Hematopoietic multipotent progenitor cell treated with erythropoietin and hydrocortisone succinate and interleukin-3 and kit ligand, for 8 days (in vitro differentiated cells): ENCODE results near the gene AGA.
A peak's percentile ranks its signal among the peaks of the same experiment; 100 is the strongest.

Experiments
- DNase-seq: peaks from one replicate; pipeline ENCODE4 v3.0.0-alpha.2; 2015

Gene AGA

DNA sequence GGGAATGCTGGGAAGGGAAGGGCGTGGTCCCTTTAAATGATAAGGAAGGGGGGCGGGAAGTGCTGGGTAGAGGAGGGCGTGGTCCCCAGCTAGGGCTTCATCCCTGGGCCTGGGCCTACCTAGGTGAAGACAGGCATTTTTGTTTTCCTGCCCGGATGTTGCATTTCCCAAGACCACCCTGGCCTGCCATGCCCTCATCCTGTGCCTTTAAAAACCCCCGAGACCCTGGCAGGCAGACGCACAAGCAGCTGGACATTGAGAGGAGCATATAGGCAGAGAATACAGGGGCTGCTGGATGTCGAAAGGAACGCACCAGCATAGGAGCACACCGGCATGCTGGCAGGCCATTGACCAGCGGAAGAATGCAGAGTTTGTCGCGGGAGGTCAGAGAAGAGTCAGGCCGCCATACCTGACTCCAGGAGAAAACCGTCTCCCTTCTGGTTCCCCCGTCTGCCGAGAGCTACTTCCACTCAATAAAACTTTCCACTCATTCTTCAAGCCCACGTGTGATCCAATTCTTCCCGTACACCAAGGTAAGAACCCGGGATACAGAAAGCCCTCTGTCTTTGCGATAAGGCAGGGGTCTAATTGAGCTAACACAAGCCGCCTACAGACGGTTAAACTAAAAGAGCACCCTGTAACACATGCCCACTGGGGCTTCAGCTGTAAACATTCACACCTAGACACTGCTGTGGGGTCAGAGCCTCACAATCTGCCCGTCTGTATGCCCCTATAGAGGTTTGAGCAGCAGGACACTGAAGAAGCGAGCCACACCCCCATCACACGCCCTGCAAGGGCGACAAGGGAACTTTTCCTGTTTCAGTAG lies 2.9 kb upstream of the AGA start:
- no peak for DNase-seq

DNA sequence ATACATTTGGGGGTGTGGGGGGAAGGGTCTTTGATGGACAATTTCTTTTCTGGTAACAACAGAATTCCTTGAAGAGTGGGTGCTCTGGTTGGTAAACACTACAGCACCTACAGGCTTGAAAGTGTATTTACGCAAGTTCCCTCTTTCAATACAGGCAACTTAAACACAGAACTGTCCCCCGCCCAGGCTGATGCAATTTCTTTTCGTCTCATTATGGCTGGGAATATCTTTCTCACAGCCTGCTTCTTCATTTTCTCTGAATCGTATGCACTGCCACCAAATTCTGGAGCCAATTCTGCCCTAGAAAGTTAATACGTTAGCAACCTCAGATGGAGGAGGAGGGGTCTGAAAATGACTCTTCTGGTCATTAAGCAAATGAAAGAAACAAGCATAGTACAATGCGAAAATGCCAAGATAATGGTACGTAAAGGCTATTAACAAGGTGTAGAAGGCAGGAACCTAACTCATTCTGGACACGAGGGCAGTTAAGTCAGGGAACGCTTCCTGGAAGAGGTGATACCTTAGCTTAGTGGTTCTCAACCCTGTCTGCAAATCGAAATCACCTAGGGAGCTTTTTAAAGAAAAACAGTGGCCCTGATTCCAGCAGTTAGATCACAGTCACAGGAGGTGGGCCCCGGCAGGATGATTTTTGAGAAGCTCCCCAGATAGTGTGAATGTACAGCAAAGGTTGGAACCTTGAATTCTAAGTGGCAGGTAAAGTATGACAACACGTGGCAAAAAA lies 1.0 kb downstream of the AGA start:
- peak; percentile 79 for DNase-seq

DNA sequence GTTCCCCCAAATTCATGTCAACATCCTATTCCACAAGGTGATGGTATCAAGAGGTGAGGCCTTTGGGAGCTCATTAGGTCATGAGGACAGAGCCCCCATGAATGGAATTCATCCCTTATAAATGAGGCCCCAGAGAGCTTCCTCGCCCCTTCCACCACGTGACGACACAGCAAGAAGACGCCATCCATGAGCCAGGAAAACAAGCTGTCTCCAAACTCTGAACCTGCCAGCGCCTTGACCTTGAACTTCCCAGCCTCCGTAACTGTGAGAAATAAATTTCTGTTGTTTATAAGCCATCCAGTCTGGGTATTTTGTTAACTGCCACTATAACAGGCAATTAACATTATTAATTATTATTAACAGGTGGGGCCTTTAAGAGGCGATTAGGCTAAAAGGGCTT lies 5.8 kb downstream of the AGA start:
- no peak for DNase-seq

DNA sequence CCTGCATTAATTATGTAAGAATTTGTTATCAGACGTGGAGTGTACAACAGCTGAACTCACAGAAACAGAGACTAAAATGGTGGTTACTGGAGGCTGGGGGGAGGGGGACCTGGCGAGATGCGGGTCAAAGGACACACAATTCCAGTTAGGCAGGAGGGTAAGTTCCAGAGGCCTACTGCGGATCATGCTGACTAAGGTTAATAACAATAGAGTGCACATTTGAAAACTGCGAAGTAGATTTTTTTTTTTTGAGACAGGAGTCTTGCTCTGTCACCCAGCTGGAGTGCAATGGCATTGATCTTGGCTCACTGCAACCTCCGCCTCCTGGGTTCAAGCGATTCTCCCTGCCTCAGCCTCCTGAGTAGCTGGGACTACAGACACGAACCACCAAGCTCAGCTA lies 7.6 kb downstream of the AGA start:
- DNase-seq = no peak

- no peak for DNase-seq
Observed at GRCh38 chr4:177427192-177427591, 15.0 kb downstream of the AGA start.

DNA sequence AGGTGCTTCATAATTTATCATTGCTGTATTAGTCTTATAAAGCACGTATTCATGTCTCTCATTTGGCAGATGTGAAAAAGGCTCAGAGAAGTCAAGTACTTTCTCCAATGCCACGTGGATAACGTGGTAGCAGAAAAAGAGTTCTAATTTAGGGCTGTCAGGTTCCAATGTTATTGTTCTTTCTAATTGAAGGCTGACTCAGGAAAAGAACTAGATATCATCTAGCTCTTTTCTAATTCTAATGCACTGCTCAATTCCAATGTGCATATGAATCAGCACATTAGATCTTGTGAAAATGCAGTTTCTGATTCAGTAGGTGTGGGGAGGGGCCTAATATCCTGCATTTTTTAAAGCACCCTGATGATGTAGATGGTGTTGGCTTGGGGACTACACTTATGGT lies 22.8 kb downstream of the AGA start:
- no peak for DNase-seq

GRCh38 chr4:177413656-177414055 lies 28.6 kb downstream of the AGA start:
- no peak for DNase-seq

- no peak for DNase-seq
Observed at GRCh38 chr4:177413076-177413475, 29.2 kb downstream of the AGA start.

- no peak for DNase-seq
Observed at GRCh38 chr4:177411996-177412395, 30.2 kb downstream of the AGA start.

- DNase-seq = no peak
Observed at GRCh38 chr4:177410566-177410965, 31.7 kb downstream of the AGA start.

DNA sequence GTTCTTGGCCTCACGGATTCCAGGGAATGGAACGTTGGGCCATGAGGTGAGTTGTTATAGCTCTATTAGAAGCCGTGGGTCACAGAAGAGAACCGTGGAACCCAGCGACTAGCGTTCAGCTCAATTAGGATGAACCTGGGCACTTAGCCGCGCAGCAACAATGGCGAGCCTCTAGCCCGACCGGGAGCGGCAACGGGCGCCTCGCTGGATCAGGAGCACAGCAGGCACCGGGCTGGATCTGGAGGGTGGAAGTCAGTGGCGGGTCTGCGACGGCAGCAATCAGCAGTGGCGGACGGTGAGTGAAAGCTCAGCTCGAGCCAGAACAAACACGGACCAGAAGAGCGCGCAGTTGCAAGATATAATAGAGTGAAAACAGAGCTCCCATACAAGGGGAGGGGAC lies 34.2 kb downstream of the AGA start:
- no peak for DNase-seq

- no peak for DNase-seq
Observed at GRCh38 chr4:177405508-177405907, 36.7 kb downstream of the AGA start.

GRCh38 chr4:177404986-177405385 lies 37.3 kb downstream of the AGA start:
- DNase-seq = no peak

DNA sequence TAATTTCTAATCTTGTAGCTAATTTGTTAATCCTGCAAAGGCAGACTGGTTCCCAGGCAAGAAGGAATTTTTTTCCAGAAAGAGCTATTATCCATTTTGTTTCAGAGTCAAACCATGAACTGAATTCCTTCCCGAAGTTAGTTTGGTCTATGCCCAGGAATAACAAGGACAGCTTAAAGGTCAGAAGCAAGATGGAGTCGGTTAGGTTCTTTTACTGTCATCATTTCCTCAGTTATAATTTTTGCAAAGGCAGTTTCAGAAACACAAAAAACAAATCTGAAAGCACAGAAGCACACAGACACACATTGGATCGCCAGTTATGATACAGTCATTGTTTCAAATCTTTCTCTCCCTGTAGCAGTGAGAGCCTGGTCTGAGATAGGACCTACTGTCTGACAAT lies 37.9 kb downstream of the AGA start:
- DNase-seq = no peak

DNA sequence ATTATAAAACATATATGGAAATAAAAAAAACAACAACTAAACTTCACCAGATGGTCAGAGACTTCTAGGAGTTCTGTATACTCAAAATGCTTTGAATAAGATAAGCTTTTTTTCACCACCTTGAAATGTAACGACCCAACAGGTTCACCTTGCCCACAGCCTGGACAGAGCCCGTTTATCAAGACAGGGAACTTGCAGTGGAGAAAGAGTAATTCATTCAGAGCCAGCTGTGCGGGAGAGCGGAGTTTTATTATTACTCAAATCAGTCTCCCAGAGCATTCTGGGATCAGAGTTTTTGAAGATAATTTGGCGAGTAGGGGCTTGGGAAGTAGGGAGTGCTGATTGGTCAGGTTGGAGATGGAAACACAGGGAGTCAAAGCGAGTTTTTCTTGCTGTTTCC lies 38.5 kb downstream of the AGA start:
- DNase-seq = no peak

- no peak for DNase-seq
Observed at GRCh38 chr4:177401658-177402273, 40.5 kb downstream of the AGA start.

DNA sequence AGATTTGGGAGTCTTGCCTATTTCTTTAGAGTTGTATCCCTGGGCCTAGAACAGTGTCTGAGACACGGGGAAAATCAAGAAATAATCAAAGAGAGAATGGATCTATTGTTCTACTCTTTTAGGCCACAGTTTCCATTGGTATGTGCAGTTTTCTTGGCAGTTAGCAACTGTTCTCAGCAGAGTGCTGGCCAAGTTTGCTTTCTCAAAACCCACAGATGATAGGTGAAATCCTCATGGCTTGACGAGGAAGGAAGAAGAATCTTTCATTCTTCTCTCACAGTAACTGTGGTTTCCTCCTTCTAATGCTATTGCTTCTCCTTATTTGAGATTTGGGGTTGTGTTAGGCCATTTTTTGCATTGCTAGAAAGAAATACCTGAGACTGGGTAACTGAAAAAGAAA lies 42.2 kb downstream of the AGA start:
- DNase-seq = no peak

- no peak for DNase-seq
Observed at GRCh38 chr4:177396352-177396751, 45.9 kb downstream of the AGA start.

DNA sequence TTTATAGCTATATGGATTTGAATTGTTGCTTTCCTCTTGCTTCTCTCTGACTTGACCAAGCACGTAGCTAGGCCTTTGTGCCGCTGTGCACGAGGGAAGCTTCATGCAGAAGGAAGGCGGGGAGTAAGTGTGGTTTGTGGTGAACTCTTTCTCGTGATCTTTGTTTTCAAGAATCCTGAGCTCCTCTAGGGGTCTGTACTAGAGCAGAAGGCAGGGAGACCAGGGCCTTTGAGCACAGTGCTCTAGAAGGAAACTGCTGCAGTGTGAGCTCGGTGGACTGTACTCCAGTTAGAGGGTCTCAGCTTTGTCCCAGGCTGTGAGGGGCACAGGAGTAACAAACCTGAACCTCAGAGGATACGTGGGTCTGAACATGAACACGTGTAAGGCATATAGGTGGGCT lies 49.0 kb downstream of the AGA start:
- DNase-seq = no peak

GRCh38 chr4:177391953-177392352 lies 50.3 kb downstream of the AGA start:
- DNase-seq = no peak

DNA sequence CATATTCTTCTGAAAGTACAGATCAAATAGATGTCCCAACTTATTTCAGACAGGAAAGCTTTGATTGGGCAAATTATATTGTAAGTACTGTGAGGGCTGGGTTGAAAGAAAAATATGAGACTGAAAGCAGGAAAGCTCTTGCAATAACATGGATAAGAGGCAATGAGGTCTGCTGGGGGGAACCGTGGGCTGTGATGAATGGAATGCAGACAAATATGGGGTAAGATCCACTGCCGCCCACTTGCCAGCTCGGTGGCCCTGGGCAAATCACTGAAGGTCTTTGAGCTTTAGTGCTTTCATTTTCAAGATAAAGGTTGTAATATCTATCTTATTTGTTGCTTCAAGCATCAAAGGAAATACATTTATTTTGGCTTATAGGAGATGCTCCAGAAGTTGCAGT lies 51.0 kb downstream of the AGA start:
- no peak for DNase-seq

DNA sequence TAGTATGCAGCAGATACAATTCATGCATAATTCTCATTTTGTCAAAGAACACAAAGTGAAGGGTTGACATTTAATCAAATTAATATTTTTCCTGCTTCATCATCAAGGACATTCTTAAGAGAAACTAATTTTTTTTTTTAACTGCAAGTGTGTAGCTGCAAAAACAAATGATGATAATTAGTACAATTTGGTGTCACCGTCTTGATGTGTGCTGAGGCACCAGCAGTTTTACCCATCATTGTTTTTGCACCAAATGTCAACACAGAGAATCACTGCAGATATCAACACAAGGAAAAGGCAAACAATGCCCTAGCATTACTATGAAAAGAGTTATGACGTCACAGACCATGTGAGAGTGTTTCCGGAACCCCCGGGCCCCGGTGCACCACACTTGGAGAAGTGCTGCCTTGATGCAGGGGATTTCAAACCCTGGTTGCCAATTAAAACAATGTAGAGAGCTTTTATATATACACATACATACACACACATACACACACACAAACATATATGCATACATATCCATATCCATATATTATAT lies 55.9 kb downstream of the AGA start:
- DNase-seq = no peak

GRCh38 chr4:177385576-177386277 lies 56.5 kb downstream of the AGA start:
- no peak for DNase-seq
